Activated T-helper 17 cell treated with anti-CD3 and anti-CD28 coated beads, Interleukin-2, amount 50 U/mL, for 72 hours (primary cell): ENCODE data around the gene VEGFA. TPM values are rescaled to one million over a fixed set of nuclear protein-coding genes. Genes with fewer than 3 reads are reported as not detected.
A peak's percentile ranks its signal among the peaks of the same experiment; 100 is the strongest.

Experiments
- ATAC-seq: fragments of 150-1000 bp; cut with Tn5 transposase; replicated peaks from 2 replicates; pipeline ENCODE4 v1.10.0; 2021; ENCODE audit warnings: mild to moderate bottlenecking, moderate library complexity
- H3K27ac Mint-ChIP-seq: one replicate; pipeline ENCODE4 v1.8.0; 2022; ENCODE audit warnings: mixed read lengths
- H3K27me3 Mint-ChIP-seq: one replicate; pipeline ENCODE4 v1.8.0; 2022; ENCODE audit warnings: mixed read lengths
- H3K36me3 Mint-ChIP-seq: one replicate; pipeline ENCODE4 v1.8.0; 2022; ENCODE audit warnings: low read depth, mild to moderate bottlenecking, mixed read lengths
- H3K4me1 Mint-ChIP-seq: one replicate; pipeline ENCODE4 v1.8.0; 2022; ENCODE audit warnings: mixed read lengths
- H3K4me3 Mint-ChIP-seq: one replicate; pipeline ENCODE4 v1.8.0; 2022; ENCODE audit warnings: mild to moderate bottlenecking, mixed read lengths
- H3K9me3 Mint-ChIP-seq: one replicate; pipeline ENCODE4 v1.8.0; 2022; ENCODE audit warnings: mixed read lengths
- total RNA-seq, 2 donors: library from RNA; stranded (reverse); gene quantifications; one replicate each; pipeline ENCODE4 v1.2.3, GENCODE V29; 2022

The VEGFA gene
- total RNA-seq, 2 donors from 2014 or later = 48.7 to 142 TPM

- Mint-ChIP-seq H3K4me1 (peaks cover 11% of the 10 kb centered on the region), H3K27me3 (peaks cover 4% of the 10 kb centered on the region), H3K27ac (peak overlapping the region; percentile 86), H3K4me3 (peak overlapping the region; percentile 79), H3K36me3 (peaks cover 52% of the 10 kb centered on the region), H3K9me3 (no peaks in the 10 kb centered on the region)
- ATAC-seq = peak; percentile 19
Measured at GRCh38 chr6:43770372-43771209, 580 bp downstream of the VEGFA start.

GRCh38 chr6:43771210-43771857, 1.3 kb downstream of the VEGFA start:
- Mint-ChIP-seq H3K27me3 (peaks cover 4% of the 10 kb centered on the region), H3K36me3 (peaks cover 57% of the 10 kb centered on the region), H3K4me3 (peak overlapping the region; percentile 79), H3K9me3 (no peaks in the 10 kb centered on the region), H3K27ac (no peak overlapping the region), H3K4me1 (peaks cover 11% of the 10 kb centered on the region)
- peak; percentile 5 for ATAC-seq

GRCh38 chr6:43771858-43772680, 2.1 kb downstream of the VEGFA start:
- peak; percentile 26 for ATAC-seq
- H3K9me3 Mint-ChIP-seq = no peaks in the 10 kb centered on the region
- peak overlapping the region; percentile 79 for H3K4me3 Mint-ChIP-seq
- H3K27ac Mint-ChIP-seq = peak overlapping the region; percentile 90
- H3K36me3 Mint-ChIP-seq = peaks cover 64% of the 10 kb centered on the region
- peaks cover 17% of the 10 kb centered on the region for H3K4me1 Mint-ChIP-seq
- H3K27me3 Mint-ChIP-seq = peaks cover 4% of the 10 kb centered on the region

- H3K36me3 Mint-ChIP-seq = peaks cover 70% of the 10 kb centered on the region
- ATAC-seq = no peak
- no peaks in the 10 kb centered on the region for H3K9me3 Mint-ChIP-seq
- peak overlapping the region; percentile 79 for H3K4me3 Mint-ChIP-seq
- H3K27me3 Mint-ChIP-seq = peaks cover 4% of the 10 kb centered on the region
- peak overlapping the region; percentile 90 for H3K27ac Mint-ChIP-seq
- peaks cover 19% of the 10 kb centered on the region for H3K4me1 Mint-ChIP-seq
Measured at GRCh38 chr6:43772681-43773049, 2.7 kb downstream of the VEGFA start.

DNA sequence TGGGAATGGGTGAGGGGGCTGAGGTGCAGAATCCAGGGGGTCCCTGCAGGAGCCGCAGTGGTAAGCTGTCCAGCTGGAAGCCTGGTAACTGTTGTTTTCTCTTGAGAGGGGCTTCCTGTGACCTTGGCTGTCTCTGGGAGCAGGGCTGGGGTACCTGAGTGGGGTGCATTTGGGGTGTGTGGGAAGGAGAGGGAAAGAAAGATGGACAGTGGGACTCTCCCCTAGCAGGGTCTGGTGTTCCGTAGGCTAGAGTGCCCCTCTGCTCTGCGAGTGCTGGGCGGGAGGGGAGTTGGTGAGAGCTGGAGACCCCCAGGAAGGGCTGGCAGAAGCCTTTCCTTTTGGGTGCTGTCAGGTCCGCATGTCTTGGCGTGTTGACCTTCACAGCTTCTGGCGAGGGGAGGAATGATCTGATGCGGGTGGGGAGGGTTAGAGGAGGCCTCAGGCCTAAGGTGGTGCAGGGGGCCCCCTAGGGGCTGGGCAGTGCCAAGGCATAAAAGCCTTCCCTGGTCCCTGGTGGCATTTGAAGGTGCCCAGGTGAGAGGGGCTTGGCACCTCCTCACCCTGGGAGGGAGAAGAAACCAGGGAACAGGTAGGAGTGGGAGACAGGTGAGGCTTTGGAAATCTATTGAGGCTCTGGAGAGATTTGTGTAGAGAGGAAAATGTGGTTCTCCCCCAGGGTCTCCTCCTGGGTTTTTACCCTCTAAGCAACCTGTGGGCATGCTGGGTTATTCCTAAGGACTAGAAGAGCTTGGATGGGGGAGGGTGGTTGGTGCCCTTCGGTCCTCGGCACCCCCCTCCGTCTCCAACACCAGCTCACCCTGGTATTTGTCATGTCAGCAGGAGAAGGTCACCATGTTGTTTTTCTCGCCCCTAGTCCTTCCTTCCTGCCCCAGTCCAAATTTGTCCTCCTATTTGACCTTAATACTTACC, 3.3 kb downstream of the VEGFA start:
- H3K36me3 Mint-ChIP-seq = peaks cover 76% of the 10 kb centered on the region
- peaks cover 19% of the 10 kb centered on the region for H3K4me1 Mint-ChIP-seq
- H3K27me3 Mint-ChIP-seq = peaks cover 4% of the 10 kb centered on the region
- peak overlapping the region; percentile 79 for H3K4me3 Mint-ChIP-seq
- no peak for ATAC-seq
- no peaks in the 10 kb centered on the region for H3K9me3 Mint-ChIP-seq
- H3K27ac Mint-ChIP-seq = peak overlapping the region; percentile 47

DNA sequence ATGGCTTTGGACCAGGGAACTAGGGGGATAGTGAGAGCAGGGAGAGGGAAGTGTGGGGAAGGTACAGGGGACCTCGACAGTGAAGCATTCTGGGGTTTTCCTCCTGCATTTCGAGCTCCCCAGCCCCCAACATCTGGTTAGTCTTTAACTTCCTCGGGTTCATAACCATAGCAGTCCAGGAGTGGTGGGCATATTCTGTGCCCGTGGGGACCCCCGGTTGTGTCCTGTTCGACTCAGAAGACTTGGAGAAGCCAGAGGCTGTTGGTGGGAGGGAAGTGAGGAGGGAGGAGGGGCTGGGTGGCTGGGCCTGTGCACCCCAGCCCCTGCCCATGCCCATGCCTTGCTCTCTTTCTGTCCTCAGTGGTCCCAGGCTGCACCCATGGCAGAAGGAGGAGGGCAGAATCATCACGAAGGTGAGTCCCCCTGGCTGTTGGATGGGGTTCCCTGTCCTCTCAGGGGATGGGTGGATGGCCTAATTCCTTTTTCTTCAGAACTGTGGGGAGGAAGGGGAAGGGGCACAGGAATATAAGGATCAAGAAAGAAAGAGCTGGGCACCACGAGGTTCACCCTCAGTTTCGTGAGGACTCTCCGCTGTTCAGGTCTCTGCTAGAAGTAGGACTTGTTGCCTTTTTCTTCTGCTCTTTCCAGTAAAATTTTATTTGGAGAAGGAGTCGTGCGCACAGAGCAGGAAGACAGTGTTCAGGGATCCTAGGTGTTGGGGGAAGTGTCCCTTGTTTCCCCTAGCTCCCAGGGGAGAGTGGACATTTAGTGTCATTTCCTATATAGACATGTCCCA, 4.2 kb downstream of the VEGFA start:
- ATAC-seq = no peak
- no peak overlapping the region for H3K27ac Mint-ChIP-seq
- H3K4me1 Mint-ChIP-seq = peaks cover 19% of the 10 kb centered on the region
- H3K9me3 Mint-ChIP-seq = no peaks in the 10 kb centered on the region
- peaks cover 85% of the 10 kb centered on the region for H3K36me3 Mint-ChIP-seq
- peak overlapping the region; percentile 79 for H3K4me3 Mint-ChIP-seq
- H3K27me3 Mint-ChIP-seq = peaks cover 4% of the 10 kb centered on the region

- H3K36me3 Mint-ChIP-seq = peaks cover 87% of the 10 kb centered on the region
- peaks cover 19% of the 10 kb centered on the region for H3K4me1 Mint-ChIP-seq
- peaks cover 4% of the 10 kb centered on the region for H3K27me3 Mint-ChIP-seq
- ATAC-seq = peak; percentile 20
- H3K9me3 Mint-ChIP-seq = no peaks in the 10 kb centered on the region
- no peak overlapping the region for H3K27ac Mint-ChIP-seq
- H3K4me3 Mint-ChIP-seq = peak overlapping the region; percentile 79
Measured at GRCh38 chr6:43774776-43775534, 4.9 kb downstream of the VEGFA start.

DNA sequence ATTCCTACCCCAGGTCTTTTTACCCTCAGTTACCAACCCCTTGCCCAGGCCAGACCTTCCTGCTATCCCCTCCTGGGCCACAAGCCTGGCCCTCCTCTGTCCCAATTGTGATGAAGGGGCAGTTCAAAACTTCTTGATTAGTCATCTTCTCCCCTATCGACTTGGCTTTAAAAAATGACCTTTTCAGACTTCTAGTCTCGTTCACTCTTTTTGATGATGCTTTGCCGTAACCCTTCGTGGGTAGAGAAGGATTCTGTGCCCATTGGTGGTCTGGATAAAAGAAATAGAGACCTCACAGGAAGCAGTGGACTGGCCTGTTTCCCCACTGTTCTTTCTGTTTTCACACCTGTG, 5.5 kb downstream of the VEGFA start:
- ATAC-seq = no peak
- peaks cover 4% of the 10 kb centered on the region for H3K27me3 Mint-ChIP-seq
- H3K4me3 Mint-ChIP-seq = peak overlapping the region; percentile 79
- peaks cover 87% of the 10 kb centered on the region for H3K36me3 Mint-ChIP-seq
- peaks cover 19% of the 10 kb centered on the region for H3K4me1 Mint-ChIP-seq
- H3K27ac Mint-ChIP-seq = no peak overlapping the region
- H3K9me3 Mint-ChIP-seq = no peaks in the 10 kb centered on the region

DNA sequence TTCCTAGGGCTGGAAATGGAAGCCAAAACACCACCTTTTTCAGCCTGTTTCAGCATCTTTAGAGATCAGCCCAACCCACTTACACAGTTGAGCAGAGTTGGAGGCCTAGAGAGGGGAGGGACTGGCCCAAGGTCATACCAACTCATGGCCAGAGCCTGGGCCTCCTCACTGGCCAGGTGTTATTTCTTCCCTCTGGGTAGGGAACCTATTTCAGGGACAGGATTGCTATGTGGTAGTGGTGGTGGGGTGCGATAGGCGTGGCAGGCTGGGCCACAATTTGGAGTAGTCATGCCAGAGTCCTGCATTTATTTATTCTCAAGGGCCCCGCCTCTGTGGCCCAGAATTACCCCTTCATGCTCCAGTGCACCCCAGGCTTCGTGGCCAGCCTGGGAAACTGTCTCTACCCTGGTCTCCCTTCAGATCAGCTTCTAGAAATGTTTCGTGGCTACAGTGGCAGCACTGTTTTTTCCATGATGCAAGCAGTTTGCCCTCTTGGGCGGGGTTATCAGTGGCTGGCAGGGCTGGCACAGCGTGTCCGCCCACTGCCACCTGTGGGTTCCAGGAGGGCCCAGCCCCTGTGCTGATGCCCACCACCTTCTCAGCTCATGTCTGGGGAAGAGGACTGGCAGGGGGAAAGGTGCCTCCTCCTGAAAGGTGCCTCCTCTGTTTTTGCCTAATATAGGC, 6.2 kb downstream of the VEGFA start:
- H3K4me3 Mint-ChIP-seq = no peak overlapping the region
- ATAC-seq = no peak
- H3K9me3 Mint-ChIP-seq = no peaks in the 10 kb centered on the region
- H3K36me3 Mint-ChIP-seq = peaks cover 92% of the 10 kb centered on the region
- H3K27ac Mint-ChIP-seq = no peak overlapping the region
- H3K27me3 Mint-ChIP-seq = peaks cover 4% of the 10 kb centered on the region
- peaks cover 19% of the 10 kb centered on the region for H3K4me1 Mint-ChIP-seq

DNA sequence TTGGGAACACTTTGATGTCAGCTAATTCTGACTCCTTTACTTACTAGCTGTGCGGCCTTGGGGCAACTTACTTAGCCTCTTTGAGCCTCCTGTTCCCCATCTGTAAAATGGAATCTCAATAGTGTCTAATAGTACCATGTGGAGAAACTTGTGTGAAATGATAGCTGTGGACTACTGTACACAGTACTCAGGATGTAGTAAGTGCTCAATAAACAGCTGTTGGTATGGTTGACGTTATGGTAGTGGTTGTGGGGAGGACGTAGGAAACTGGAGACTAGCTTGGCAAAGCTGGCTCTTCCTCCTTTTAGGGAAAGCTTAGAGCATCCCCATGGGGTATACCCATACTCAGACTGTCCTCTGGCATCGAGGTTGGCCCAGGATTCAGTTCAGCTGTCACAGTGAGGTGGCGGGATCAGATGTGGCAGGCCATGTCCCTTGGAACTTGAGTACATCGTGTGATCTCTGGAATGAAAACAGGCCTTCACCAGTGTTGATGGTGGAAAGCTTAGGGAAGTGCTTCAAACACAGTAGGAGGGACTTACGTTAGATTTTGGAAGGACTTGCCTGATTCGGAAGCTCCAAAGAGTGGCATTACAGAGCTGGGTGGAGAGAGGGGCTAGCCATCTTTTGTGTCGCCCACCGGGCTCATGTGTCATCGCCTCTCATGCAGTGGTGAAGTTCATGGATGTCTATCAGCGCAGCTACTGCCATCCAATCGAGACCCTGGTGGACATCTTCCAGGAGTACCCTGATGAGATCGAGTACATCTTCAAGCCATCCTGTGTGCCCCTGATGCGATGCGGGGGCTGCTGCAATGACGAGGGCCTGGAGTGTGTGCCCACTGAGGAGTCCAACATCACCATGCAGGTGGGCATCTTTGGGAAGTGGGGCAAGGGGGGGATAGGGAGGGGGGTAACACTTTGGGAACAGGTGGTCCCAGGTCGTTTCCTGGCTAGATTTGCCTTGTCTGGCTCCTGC, 7.1 kb downstream of the VEGFA start:
- H3K4me1 Mint-ChIP-seq = peaks cover 19% of the 10 kb centered on the region
- no peaks in the 10 kb centered on the region for H3K9me3 Mint-ChIP-seq
- no peak overlapping the region for H3K27ac Mint-ChIP-seq
- H3K27me3 Mint-ChIP-seq = peaks cover 4% of the 10 kb centered on the region
- H3K4me3 Mint-ChIP-seq = no peak overlapping the region
- H3K36me3 Mint-ChIP-seq = peaks cover 97% of the 10 kb centered on the region
- no peak for ATAC-seq

GRCh38 chr6:43778131-43778855, 8.3 kb downstream of the VEGFA start:
- Mint-ChIP-seq H3K4me3 (no peak overlapping the region), H3K27me3 (peaks cover 2% of the 10 kb centered on the region), H3K9me3 (no peaks in the 10 kb centered on the region), H3K36me3 (peaks cover 97% of the 10 kb centered on the region), H3K4me1 (peaks cover 16% of the 10 kb centered on the region), H3K27ac (no peak overlapping the region)
- ATAC-seq = no peak
